CD4-positive, CD25-positive, alpha-beta regulatory T cell (primary cell): ENCODE measurements around the gene SLC32A1. TPM values are rescaled to one million over a fixed set of nuclear protein-coding genes. Genes with fewer than 3 reads are reported as not detected.

Source experiments
- ATAC-seq, 2 donors: fragments of 150-1000 bp; cut with Tn5 transposase; one replicate each; pipeline ENCODE4 v1.10.0; 2021; ENCODE audit warnings: low read depth in 2 of 2, moderate number of reproducible peaks in 2 of 2, moderate library complexity in 1 of 2
- DNase-seq, 3 donors: peaks; one replicate each; pipeline versions ENCODE4 v3.0.0 to v3.0.0-alpha.2; 2012 to 2022; ENCODE audit warnings: mixed read lengths in 1 of 3
- H3K27ac ChIP-seq: one replicate; pipeline ENCODE4 v1.7.0; 2013; ENCODE audit warnings: mild to moderate bottlenecking, low read length; ENCODE audit not compliant: insufficient read depth, poor library complexity, severe bottlenecking
- H3K27me3 ChIP-seq: one replicate; pipeline ENCODE4 v1.7.0; 2013; ENCODE audit warnings: low read length; ENCODE audit not compliant: control insufficient read depth, insufficient read depth
- H3K36me3 ChIP-seq: one replicate; pipeline ENCODE4 v1.7.0; 2013; ENCODE audit warnings: mild to moderate bottlenecking, low read length, moderate library complexity; ENCODE audit not compliant: control insufficient read depth, insufficient read depth
- H3K4me1 ChIP-seq: 2 replicates; pipeline ENCODE4 v1.7.0; 2013; ENCODE audit warnings: mild to moderate bottlenecking, low read length; ENCODE audit not compliant: insufficient read depth, control insufficient read depth, poor library complexity, severe bottlenecking
- H3K4me3 ChIP-seq: one replicate; pipeline ENCODE4 v1.7.0; 2013; ENCODE audit warnings: low read depth, mild to moderate bottlenecking, low read length, moderate library complexity
- H3K9me3 ChIP-seq, 2 experiments: 1 replicate in 1 of 2; 2 replicates in 1 of 2; pipeline ENCODE4 v1.7.0; 2013; ENCODE audit warnings: low read length in 2 of 2, mild to moderate bottlenecking in 1 of 2, moderate library complexity in 1 of 2; ENCODE audit not compliant: control insufficient read depth in 2 of 2
- H3K27ac Mint-ChIP-seq, 3 donors: one replicate each; pipeline ENCODE4 v1.8.0; 2020 to 2022; ENCODE audit warnings: mild to moderate bottlenecking in 3 of 3, mixed read lengths in 3 of 3, moderate library complexity in 2 of 3
- H3K27me3 Mint-ChIP-seq: one replicate; pipeline ENCODE4 v1.8.0; 2022; ENCODE audit warnings: mild to moderate bottlenecking, mixed read lengths
- H3K36me3 Mint-ChIP-seq: one replicate; pipeline ENCODE4 v1.8.0; 2020; ENCODE audit warnings: mixed read lengths
- H3K4me1 Mint-ChIP-seq, 4 donors: one replicate each; pipeline ENCODE4 v1.8.0; 2020 to 2022; ENCODE audit warnings: mixed read lengths in 4 of 4, mild to moderate bottlenecking in 1 of 4
- H3K4me3 Mint-ChIP-seq, 4 donors: one replicate each; pipeline ENCODE4 v1.8.0; 2020 to 2022; ENCODE audit warnings: mild to moderate bottlenecking in 4 of 4, mixed read lengths in 4 of 4, moderate library complexity in 3 of 4
- H3K9me3 Mint-ChIP-seq, 7 donors: one replicate each; pipeline ENCODE4 v1.8.0; 2020 to 2022; ENCODE audit warnings: mixed read lengths in 7 of 7, mild to moderate bottlenecking in 3 of 7, moderate library complexity in 2 of 7
- polyA plus RNA-seq, 4 donors: library from polyadenylated mRNA; unstranded; fragments of 300-500 nt; fragmentation: Illumina TruSeq; gene quantifications; one replicate each; pipeline ENCODE4 v1.2.3, GENCODE V29; 2021
- total RNA-seq: library from RNA; stranded (reverse); gene quantifications from one replicate; pipeline ENCODE4 v1.2.3, GENCODE V29; 2022

Gene SLC32A1
- total and polyA plus RNA-seq, 5 donors from 2014 or later, result not detected

GRCh38 chr20:38692436-38693411, 31.6 kb upstream of the SLC32A1 start:
- Mint-ChIP-seq H3K9me3 (peaks cover 0 to 5% (median 2%) of the 10 kb centered on the region in 7 donors), H3K36me3 (no peaks in the 10 kb centered on the region), H3K4me1 (no peaks in the 10 kb centered on the region), H3K27me3 (peaks cover 11% of the 10 kb centered on the region), H3K4me3 (no peak overlapping the region), H3K27ac (peak overlapping the region in 1 of 3 donors; percentile 52)
- H3K27ac ChIP-seq, result no peak overlapping the region
- no peaks in the 10 kb centered on the region for H3K4me1 ChIP-seq
- H3K27me3 ChIP-seq, result peaks cover 10% of the 10 kb centered on the region
- DNase-seq (peak in 2 of 3 donors; percentile 39 to 53), ATAC-seq (no peak)
- H3K9me3 ChIP-seq, result no peaks in the 10 kb centered on the region
- no peak overlapping the region for H3K4me3 ChIP-seq
- no peaks in the 10 kb centered on the region for H3K36me3 ChIP-seq

- H3K27me3 ChIP-seq, result no peaks in the 10 kb centered on the region
- Mint-ChIP-seq H3K36me3 (no peaks in the 10 kb centered on the region), H3K27ac (no peak overlapping the region), H3K9me3 (peaks cover 0 to 3% (median 0%) of the 10 kb centered on the region in 7 donors), H3K4me3 (no peak overlapping the region), H3K27me3 (peaks cover 6% of the 10 kb centered on the region), H3K4me1 (no peaks in the 10 kb centered on the region)
- no peak overlapping the region for H3K27ac ChIP-seq
- no peaks in the 10 kb centered on the region for H3K36me3 ChIP-seq
- H3K9me3 ChIP-seq, result no peaks in the 10 kb centered on the region
- no peak overlapping the region for H3K4me3 ChIP-seq
- H3K4me1 ChIP-seq, result no peaks in the 10 kb centered on the region
- DNase-seq, result no peak
- no peak for ATAC-seq
These were observed 27.0 kb upstream of the SLC32A1 start for GRCh38 chr20:38697306-38697705.

- no peaks in the 10 kb centered on the region for H3K4me1 ChIP-seq
- Mint-ChIP-seq H3K4me1 (no peaks in the 10 kb centered on the region), H3K36me3 (no peaks in the 10 kb centered on the region), H3K4me3 (no peak overlapping the region), H3K27me3 (peaks cover 6% of the 10 kb centered on the region), H3K9me3 (peaks cover 0 to 3% (median 0%) of the 10 kb centered on the region in 7 donors), H3K27ac (no peak overlapping the region)
- no peaks in the 10 kb centered on the region for H3K36me3 ChIP-seq
- no peak overlapping the region for H3K27ac ChIP-seq
- DNase-seq (no peak), ATAC-seq (no peak)
- no peak overlapping the region for H3K4me3 ChIP-seq
- no peaks in the 10 kb centered on the region for H3K27me3 ChIP-seq
- no peaks in the 10 kb centered on the region for H3K9me3 ChIP-seq
These were observed 25.7 kb upstream of the SLC32A1 start for GRCh38 chr20:38698541-38698940.

- ATAC-seq, result no peak
- Mint-ChIP-seq H3K9me3 (peaks cover 0 to 2% (median 0%) of the 10 kb centered on the region in 7 donors), H3K4me3 (no peak overlapping the region), H3K36me3 (no peaks in the 10 kb centered on the region), H3K4me1 (no peaks in the 10 kb centered on the region), H3K27ac (no peak overlapping the region), H3K27me3 (peaks cover 6% of the 10 kb centered on the region)
- no peak for DNase-seq
- Histone ChIP-seq H3K9me3 (no peaks in the 10 kb centered on the region), H3K27ac (no peak overlapping the region), H3K4me1 (no peaks in the 10 kb centered on the region), H3K36me3 (no peaks in the 10 kb centered on the region), H3K4me3 (no peak overlapping the region), H3K27me3 (no peaks in the 10 kb centered on the region)
These were observed 24.1 kb upstream of the SLC32A1 start for GRCh38 chr20:38700141-38700540.

- no peak overlapping the region for H3K4me3 Mint-ChIP-seq
- Histone ChIP-seq H3K4me1 (no peaks in the 10 kb centered on the region), H3K27ac (no peak overlapping the region), H3K27me3 (no peaks in the 10 kb centered on the region), H3K36me3 (no peaks in the 10 kb centered on the region), H3K4me3 (no peak overlapping the region), H3K9me3 (no peaks in the 10 kb centered on the region)
- no peak overlapping the region for H3K27ac Mint-ChIP-seq
- peaks cover 6% of the 10 kb centered on the region for H3K27me3 Mint-ChIP-seq
- peaks cover 0 to 2% (median 0%) of the 10 kb centered on the region in 7 donors for H3K9me3 Mint-ChIP-seq
- no peaks in the 10 kb centered on the region for H3K36me3 Mint-ChIP-seq
- H3K4me1 Mint-ChIP-seq, result no peaks in the 10 kb centered on the region
- ATAC-seq, result no peak
- DNase-seq, result no peak
These were observed 23.4 kb upstream of the SLC32A1 start for GRCh38 chr20:38700926-38701325.

GRCh38 chr20:38703526-38703925, 20.8 kb upstream of the SLC32A1 start:
- H3K4me3 Mint-ChIP-seq, result no peak overlapping the region

GRCh38 chr20:38704136-38704535, 20.1 kb upstream of the SLC32A1 start:
- ATAC-seq, result no peak
- peaks cover 0 to 2% (median 0%) of the 10 kb centered on the region in 7 donors for H3K9me3 Mint-ChIP-seq

More at GRCh38 chr20:38703526-38703925, 20.8 kb upstream of the SLC32A1 start:
- Mint-ChIP-seq H3K4me1 (no peaks in the 10 kb centered on the region), H3K36me3 (no peaks in the 10 kb centered on the region), H3K27me3 (peaks cover 13% of the 10 kb centered on the region), H3K9me3 (peaks cover 0 to 2% (median 0%) of the 10 kb centered on the region in 7 donors), H3K27ac (no peak overlapping the region)
- H3K27me3 ChIP-seq, result peaks cover 4% of the 10 kb centered on the region
- no peaks in the 10 kb centered on the region for H3K9me3 ChIP-seq
- ATAC-seq (no peak), DNase-seq (no peak)
- no peaks in the 10 kb centered on the region for H3K4me1 ChIP-seq
- no peaks in the 10 kb centered on the region for H3K36me3 ChIP-seq
- no peak overlapping the region for H3K4me3 ChIP-seq
- no peak overlapping the region for H3K27ac ChIP-seq

More at GRCh38 chr20:38704136-38704535, 20.1 kb upstream of the SLC32A1 start:
- Histone ChIP-seq H3K27ac (no peak overlapping the region), H3K27me3 (peaks cover 4% of the 10 kb centered on the region), H3K36me3 (no peaks in the 10 kb centered on the region), H3K4me3 (no peak overlapping the region), H3K4me1 (no peaks in the 10 kb centered on the region), H3K9me3 (no peaks in the 10 kb centered on the region)
- Mint-ChIP-seq H3K27ac (no peak overlapping the region), H3K4me1 (no peaks in the 10 kb centered on the region), H3K27me3 (peaks cover 13% of the 10 kb centered on the region), H3K4me3 (no peak overlapping the region), H3K36me3 (no peaks in the 10 kb centered on the region)
- DNase-seq, result no peak
